Activated CD4-positive, alpha-beta T cell treated with anti-CD3 and anti-CD28 coated beads for 4 hours (primary cell): ENCODE measurements around the gene GSK3B.

Experiments
- DNase-seq, 2 donors: peaks; one replicate each; pipeline ENCODE4 v3.0.0-alpha.2; 2020

GSK3B gene

GRCh38 chr3:119809249-119810017 lies 284.8 kb downstream of the GSK3B start:
- DNase-seq, result no peak

DNA sequence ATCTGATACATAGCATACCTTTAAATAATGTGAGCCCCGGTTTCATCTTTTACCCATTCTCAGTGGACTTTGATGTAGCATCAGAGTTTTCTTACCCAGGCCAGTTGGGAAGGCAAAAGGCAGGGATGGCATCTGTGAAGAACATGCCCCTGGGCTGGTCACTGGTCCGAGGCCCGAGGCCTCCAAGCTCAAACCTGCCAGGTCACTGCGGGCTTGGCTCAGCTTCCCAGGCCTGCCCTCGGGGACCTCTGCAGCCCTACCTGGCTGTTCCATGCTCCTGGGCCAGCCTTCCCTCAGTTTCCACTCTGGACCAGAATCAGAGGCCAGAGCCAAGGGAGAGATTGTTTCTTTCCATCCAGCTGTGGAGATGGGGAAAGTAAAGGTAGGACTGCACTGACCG lies 285.4 kb downstream of the GSK3B start:
- no peak for DNase-seq

GRCh38 chr3:119808244-119808643 lies 286.0 kb downstream of the GSK3B start:
- DNase-seq, result no peak

- DNase-seq, result no peak
Observed at GRCh38 chr3:119800844-119801243, 293.4 kb downstream of the GSK3B start.

GRCh38 chr3:119796785-119797184 lies 297.5 kb downstream of the GSK3B start:
- no peak for DNase-seq

DNA sequence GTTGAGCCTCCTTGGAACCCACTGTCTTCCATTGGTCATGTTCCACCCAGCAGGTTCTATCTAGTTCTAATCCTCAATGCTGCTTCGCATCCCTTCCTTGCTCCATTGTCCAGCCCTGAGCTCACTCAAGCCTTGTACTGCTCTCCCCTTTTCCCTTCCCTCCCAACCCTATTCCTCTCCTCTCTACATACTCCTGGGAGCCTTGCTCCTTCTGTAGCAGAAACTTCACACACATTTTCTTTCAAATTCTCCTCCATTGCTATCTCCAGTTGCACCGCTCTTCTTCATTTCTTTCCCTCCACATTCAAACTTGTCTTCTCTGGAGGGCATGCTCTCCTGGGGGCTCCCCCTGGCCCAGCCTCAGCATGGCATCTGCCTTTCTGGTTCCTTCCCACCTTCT lies 297.9 kb downstream of the GSK3B start:
- no peak for DNase-seq

- DNase-seq, result no peak
Observed at GRCh38 chr3:119795849-119796248, 298.4 kb downstream of the GSK3B start.

DNA sequence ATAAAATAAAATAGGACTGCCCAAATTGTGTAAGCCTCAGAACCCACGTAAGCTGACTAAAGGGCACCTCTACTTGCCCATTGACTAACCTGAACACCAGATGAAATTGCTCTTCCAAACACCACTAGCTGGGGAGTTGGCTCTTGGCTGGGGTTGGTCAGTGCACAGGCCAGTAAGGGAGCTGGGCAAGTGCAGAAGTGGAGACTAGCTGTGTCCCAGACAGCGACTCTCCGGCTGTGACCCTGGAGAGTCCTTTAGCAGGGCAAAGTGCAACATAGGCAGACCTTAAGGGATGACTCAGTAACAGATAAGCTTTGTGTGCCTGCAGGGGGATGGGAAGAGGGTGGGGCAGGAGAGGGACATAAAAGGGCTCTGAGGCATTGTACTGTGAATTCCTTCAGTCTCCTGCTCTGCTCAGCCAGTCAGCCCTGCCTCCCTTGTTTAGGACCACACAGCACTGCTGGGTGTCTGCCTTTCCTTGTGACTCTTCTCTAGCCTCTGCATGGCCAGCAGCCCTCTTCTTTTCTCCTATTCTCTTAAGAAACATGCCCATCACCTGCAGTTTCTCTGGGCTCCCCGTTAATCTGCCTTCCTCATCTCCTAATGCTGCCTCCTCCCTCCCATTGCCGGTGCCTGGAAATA lies 299.2 kb downstream of the GSK3B start:
- DNase-seq, result no peak

DNA sequence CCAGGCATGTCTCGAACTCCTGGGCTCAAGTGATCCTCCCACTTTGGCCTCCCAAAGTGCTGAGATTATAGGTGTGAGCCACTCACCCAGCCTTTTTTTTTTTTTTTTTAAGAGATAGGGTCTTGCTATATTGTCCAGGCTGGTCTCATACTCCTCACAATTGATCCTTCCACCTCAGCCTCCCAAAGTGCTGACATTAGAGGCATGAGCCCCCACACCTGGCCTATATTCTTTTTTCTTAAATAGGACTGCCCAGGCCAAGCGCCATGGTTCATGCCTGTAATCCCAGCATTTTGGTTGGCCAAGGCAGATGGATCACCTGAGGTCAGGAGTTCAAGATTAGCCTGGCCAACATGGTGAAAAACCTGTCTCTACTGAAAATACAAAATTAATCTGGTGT lies 299.8 kb downstream of the GSK3B start:
- no peak for DNase-seq

- DNase-seq, result no peak
Observed at GRCh38 chr3:119792270-119792669, 302.0 kb downstream of the GSK3B start.

DNA sequence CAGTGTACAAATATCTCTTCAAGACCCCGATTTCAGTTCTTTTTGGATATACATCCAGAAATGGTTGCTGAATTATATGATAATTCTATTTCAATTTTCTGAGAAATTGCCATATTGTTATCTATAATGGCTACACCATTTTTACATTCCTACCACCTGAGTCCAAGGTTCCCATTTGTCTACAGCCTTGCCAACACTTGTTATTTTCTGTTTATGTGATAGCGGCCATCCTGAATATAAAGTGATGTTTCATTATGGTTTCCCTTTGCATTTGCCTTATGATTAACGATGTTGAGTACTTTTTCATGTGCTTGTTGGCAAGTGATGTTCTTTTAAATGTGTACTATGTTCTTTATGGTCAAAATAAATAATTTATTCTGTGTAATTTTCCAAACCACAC lies 303.9 kb downstream of the GSK3B start:
- DNase-seq, result no peak

DNA sequence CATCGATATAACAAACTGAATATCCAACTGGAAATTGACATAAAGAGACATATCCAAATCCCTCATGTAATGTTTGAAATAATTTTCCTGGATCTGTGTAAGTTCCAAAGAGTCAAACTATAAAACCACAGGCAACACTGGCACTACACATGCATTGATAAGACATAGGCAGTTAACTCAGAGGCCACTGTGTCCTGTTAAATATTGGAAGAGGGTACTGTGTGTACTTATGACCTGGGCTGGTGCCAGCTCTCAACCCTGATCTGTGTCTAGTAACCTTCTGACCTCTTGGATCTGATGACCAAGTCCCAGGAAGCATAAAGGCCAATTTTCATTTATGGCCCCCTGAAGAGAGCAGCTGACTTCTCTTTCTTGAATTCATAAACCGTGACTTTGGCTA lies 307.8 kb downstream of the GSK3B start:
- no peak for DNase-seq

DNA sequence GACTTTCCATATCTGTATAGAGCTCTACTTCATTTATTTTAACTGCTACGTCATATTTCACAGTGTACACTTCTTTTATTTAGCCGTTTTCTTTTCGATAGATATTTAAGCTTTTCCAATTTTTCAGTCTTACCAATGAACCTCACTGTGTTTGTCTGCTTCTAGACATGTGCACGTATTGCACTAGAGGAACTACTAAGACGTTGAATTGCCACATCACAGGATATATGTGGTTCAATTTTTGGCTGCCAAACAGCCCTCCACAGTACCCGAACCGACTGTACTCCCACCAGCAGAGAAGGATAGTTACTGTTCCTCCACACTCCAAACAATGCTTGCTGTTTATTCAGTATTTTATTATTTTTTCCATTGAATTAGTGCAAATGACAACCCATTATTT lies 310.4 kb downstream of the GSK3B start:
- DNase-seq, result no peak

DNA sequence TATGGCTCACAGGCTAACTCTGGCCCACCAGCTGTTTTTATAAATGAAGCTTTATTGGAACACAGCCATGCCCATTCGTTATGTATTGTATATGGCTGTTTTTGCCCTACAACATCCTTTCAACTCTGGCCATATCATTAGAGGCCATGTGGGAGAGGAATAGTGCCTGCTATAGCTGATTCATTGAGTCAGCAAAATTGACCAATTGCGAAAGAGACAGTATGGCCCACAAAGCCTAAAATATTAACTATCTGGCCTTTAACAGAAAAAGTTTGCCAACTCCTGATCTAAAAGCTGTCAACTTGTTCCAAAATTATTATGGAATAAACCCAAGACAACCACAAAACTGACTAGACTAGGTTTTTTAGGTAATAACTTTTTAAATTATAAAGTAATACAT lies 311.0 kb downstream of the GSK3B start:
- no peak for DNase-seq

GRCh38 chr3:119782460-119782859 lies 311.8 kb downstream of the GSK3B start:
- DNase-seq, result no peak

DNA sequence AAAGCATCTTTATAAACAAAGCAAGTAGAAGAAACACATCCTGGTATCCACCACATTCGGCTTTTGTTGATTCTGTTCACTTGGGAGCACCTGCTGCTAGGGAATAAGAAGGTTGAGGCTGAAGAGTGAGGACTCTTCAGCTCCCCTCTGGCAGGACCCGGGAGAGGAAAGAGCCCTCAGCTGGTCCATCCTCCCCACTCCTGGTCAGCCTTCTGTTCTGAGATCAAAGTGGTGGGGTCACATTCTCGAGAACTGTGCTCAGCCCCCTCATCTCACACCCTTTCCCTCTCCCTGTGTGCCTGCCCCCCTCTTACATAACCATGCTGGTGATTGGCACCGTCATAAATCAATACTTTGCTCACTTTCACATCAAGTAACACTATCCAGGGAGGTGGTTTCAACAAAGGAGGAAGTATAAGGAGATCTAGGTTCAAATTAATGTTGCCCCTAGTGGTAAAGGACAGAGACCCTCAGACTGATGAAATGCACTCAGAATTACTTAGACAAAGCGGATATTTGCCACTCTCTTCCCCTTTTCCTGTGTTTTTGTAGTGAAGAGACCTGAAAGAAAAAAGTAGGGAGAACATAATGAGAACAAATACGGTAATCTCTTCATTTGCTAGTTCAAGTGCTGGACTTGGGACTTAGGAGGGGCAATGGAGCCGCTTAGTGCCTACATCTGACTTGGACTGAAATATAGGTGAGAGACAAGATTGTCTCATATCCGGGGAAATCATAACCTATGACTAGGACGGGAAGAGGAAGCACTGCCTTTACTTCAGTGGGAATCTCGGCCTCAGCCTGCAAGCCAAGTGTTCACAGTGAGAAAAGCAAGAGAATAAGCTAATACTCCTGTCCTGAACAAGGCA lies 312.7 kb downstream of the GSK3B start, which contains the start of gene NR1I2:
Gene NR1I2 (plus strand): TSS at position 772 of the 869 bp plus-strand sequence.
- DNase-seq, result no peak

DNA sequence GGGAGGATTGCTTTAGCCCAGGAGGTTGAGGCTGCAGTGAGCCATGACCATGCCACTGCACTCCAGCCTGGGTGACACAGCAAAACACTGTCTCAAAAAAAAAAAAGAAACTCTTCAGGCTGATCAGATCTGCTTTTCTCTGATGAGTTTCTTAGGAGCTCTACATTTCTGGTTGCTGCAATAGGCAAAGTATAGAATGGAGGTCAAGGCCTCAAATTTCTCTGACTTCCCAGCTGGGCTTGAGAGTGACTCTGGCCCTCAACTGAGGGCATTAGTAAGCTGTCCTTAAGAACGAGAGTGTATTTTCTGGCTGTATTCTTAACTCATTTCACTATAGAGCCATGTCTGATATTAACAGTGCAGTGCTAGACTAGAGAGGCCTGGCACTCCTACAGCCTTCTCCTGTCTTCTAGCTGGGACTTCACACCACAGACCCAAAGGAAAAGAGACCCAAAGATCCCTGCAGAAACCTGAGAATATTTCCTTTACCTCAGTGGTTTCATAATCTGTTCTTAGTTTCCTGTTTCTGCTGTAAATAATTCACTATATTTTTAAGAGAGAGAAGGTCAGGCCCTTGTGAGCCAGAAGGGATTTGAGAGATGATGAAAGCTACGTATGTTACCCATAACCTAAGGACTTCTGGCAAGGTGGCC lies 314.4 kb downstream of the GSK3B start:
- DNase-seq, result no peak

- DNase-seq, result no peak
Observed at GRCh38 chr3:119778811-119779210, 315.4 kb downstream of the GSK3B start.

DNA sequence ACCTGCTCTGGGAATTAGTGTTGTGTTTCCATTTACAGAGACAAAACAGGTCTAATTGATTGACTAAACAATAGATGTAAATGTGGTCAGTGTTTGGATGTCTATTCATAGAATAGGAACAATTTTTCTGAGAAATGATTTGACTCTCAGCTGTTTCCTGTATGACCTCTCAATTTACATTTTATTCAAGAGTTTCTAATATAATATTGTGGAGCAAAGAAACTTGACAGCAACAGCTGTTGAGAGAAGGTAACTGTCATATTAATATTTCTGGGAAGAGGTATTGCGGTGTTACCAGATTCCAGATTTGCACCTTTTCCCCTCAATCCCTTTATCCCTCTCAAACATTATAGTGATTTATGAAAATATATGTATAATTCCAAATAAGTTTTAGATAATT lies 316.1 kb downstream of the GSK3B start:
- no peak for DNase-seq

DNA sequence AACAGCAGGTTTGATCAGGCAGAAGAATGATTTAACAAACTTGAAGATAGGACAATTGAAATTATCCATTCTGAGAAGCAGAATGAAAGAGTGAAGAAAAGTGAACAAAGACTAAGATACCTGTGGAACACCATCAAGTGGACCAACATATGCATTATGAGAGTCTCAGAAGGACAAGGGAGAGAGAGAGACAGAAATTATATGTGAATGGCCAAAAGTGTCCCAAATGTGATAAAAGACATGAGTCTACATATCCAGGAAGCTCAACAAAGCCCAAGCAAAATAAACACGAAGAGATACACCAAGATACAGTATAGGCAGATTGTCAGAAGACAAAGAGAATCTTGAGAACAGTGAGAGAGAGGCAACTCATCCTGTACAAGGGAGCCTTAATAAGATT lies 317.9 kb downstream of the GSK3B start:
- DNase-seq, result no peak

GRCh38 chr3:119774444-119774843 lies 319.8 kb downstream of the GSK3B start:
- no peak for DNase-seq
